MCF 10A (cell line): ENCODE results near the gene RABGAP1. TPM values are rescaled to one million over a fixed set of nuclear protein-coding genes. Genes with fewer than 3 reads are reported as not detected.

Experiments used
- BruUV-seq: library from RNA; stranded (reverse); fragments of 400-500 nt; replicated peaks from 2 replicates; lab custom pipeline; 2021; lab: Mats Ljungman, UMichigan
- CTCF ChIA-PET: fragments of 300-600 bp; sonication (Branson Sonifier 250); formaldehyde crosslinking; extraction: SDS; loops from one replicate; lab custom pipeline; 2021; ENCODE audit warnings: antibody characterized with exemption, inconsistent platforms; lab: Yijun Ruan, JAX
- POLR2A ChIA-PET: fragments of 300-600, 350-650 bp; sonication (Branson Sonifier 250); formaldehyde crosslinking; extraction: SDS; loops from one replicate; lab custom pipeline; 2020; ENCODE audit warnings: antibody characterized with exemption, inconsistent platforms; lab: Yijun Ruan, JAX
- DNase-seq: peaks from one replicate; pipeline ENCODE4 v3.0.0-alpha.2; 2018; ENCODE audit not compliant: unreplicated experiment
- H3K27ac Mint-ChIP-seq: one replicate; pipeline ENCODE4 v1.8.0; 2022; ENCODE audit warnings: mild to moderate bottlenecking, low read depth, mixed read lengths; ENCODE audit not compliant: unreplicated experiment
- H3K27me3 Mint-ChIP-seq: one replicate; pipeline ENCODE4 v1.8.0; 2022; ENCODE audit warnings: mixed read lengths; ENCODE audit not compliant: insufficient read depth, unreplicated experiment
- H3K36me3 Mint-ChIP-seq: one replicate; pipeline ENCODE4 v1.8.0; 2022; ENCODE audit warnings: mild to moderate bottlenecking, moderate library complexity, mixed read lengths; ENCODE audit not compliant: insufficient read depth, unreplicated experiment
- H3K4me1 Mint-ChIP-seq: one replicate; pipeline ENCODE4 v1.8.0; 2022; ENCODE audit warnings: mixed read lengths; ENCODE audit not compliant: insufficient read depth, unreplicated experiment
- H3K4me3 Mint-ChIP-seq: one replicate; pipeline ENCODE4 v1.8.0; 2022; ENCODE audit warnings: mild to moderate bottlenecking, moderate library complexity, mixed read lengths; ENCODE audit not compliant: unreplicated experiment
- H3K9me3 Mint-ChIP-seq: one replicate; pipeline ENCODE4 v1.8.0; 2022; ENCODE audit warnings: mixed read lengths; ENCODE audit not compliant: unreplicated experiment
- CTCF ChIP-seq: fragments of 200-600 bp; IDR thresholded peaks from one replicate; pipeline ENCODE4 v1.8.0; 2022; ENCODE audit warnings: antibody characterized with exemption, mild to moderate bottlenecking; ENCODE audit not compliant: unreplicated experiment
- intact Hi-C: fragments of 100-400 bp; cut with micrococcal nuclease; formaldehyde crosslinking; loops from 2 replicates; pipeline ENCODE4 v1.14.1; 2022
- total RNA-seq: library from RNA; stranded (reverse); gene quantifications from 2 replicates; pipeline ENCODE4 v1.2.3, GENCODE V29; 2022

The RABGAP1 gene
- total RNA-seq, 1 experiment from 2014 or later, result 43.1 TPM

- H3K9me3 Mint-ChIP-seq, result no peaks in the 10 kb centered on the region
- no peak for DNase-seq
- BruUV-seq, result no TSS peak
- intact Hi-C loops, result no loop called here
- no peak for TF ChIP-seq CTCF
- POLR2A ChIA-PET, result interaction anchor here (0.5 kb wide), 1 partner anchor 29 kb away, joined by 4 read pairs; no protein-coding TSS in a partner anchor
- H3K27ac Mint-ChIP-seq, result no peak overlapping the region
- H3K4me1 Mint-ChIP-seq, result peaks cover 1% of the 10 kb centered on the region
- peaks cover 32% of the 10 kb centered on the region for H3K36me3 Mint-ChIP-seq
- no peak overlapping the region for H3K4me3 Mint-ChIP-seq
- H3K27me3 Mint-ChIP-seq, result no peaks in the 10 kb centered on the region
- CTCF ChIA-PET, result interaction anchor here (0.6 kb wide), 1 partner anchor 11 kb away, joined by 4 read pairs; no protein-coding TSS in a partner anchor
Measured at GRCh38 chr9:123028973-123029372, 88.2 kb downstream of the RABGAP1 start.

GRCh38 chr9:123031963-123032362, 91.1 kb downstream of the RABGAP1 start:
- H3K4me3 Mint-ChIP-seq, result no peak overlapping the region
- POLR2A ChIA-PET, result no interaction called here
- no peak for DNase-seq
- no TSS peak for BruUV-seq
- H3K9me3 Mint-ChIP-seq, result no peaks in the 10 kb centered on the region
- CTCF ChIA-PET, result no interaction called here
- H3K36me3 Mint-ChIP-seq, result peaks cover 18% of the 10 kb centered on the region
- H3K27me3 Mint-ChIP-seq, result no peaks in the 10 kb centered on the region
- peaks cover 13% of the 10 kb centered on the region for H3K4me1 Mint-ChIP-seq
- no peak overlapping the region for H3K27ac Mint-ChIP-seq
- intact Hi-C loops, result no loop called here
- no peak for TF ChIP-seq CTCF

- DNase-seq, result no peak
- Mint-ChIP-seq H3K4me3 (no peak within 1 kb of the TSS), H3K9me3 (no peaks in the 10 kb centered on the region), H3K36me3 (peaks cover 6% of the 10 kb centered on the region), H3K27ac (no peak within 1 kb of the TSS), H3K27me3 (no peaks in the 10 kb centered on the region), H3K4me1 (peaks cover 13% of the 10 kb centered on the region)
- POLR2A ChIA-PET, result no interaction called here
- intact Hi-C loops, result no loop called here
- TF ChIP-seq CTCF, result no peak
- CTCF ChIA-PET, result interaction anchor here (0.6 kb wide), 1 partner anchor 49 kb away, joined by 3 read pairs; no protein-coding TSS in a partner anchor
- BruUV-seq, result no TSS peak
Measured at GRCh38 chr9:123033352-123033751, 92.5 kb downstream of the RABGAP1 start, which contains the start of gene GPR21. Gene GPR21, plus strand, starts transcription at chr9:123033667. Its CDS starts 900 bp downstream, at chr9:123034567.

- H3K36me3 Mint-ChIP-seq, result peaks cover 6% of the 10 kb centered on the region
- CTCF ChIA-PET, result interaction anchor here (0.6 kb wide), 1 partner anchor 49 kb away, joined by 3 read pairs; no protein-coding TSS in a partner anchor
- no peaks in the 10 kb centered on the region for H3K27me3 Mint-ChIP-seq
- BruUV-seq, result no TSS peak
- DNase-seq, result no peak
- H3K4me3 Mint-ChIP-seq, result no peak overlapping the region
- no peak overlapping the region for H3K27ac Mint-ChIP-seq
- POLR2A ChIA-PET, result interaction anchor here (0.7 kb wide), 1 partner anchor 58 kb away, joined by 3 read pairs; no protein-coding TSS in a partner anchor
- intact Hi-C loops, result no loop called here
- peaks cover 13% of the 10 kb centered on the region for H3K4me1 Mint-ChIP-seq
- no peaks in the 10 kb centered on the region for H3K9me3 Mint-ChIP-seq
- TF ChIP-seq CTCF, result no peak
Measured at GRCh38 chr9:123033864-123034601, 93.2 kb downstream of the RABGAP1 start.
